CD14-positive monocyte (primary cell): ENCODE data around the gene GSTM3. TPM values are rescaled to one million over a fixed set of nuclear protein-coding genes. Genes with fewer than 3 reads are reported as not detected.

ENCODE experiments used
- DNase-seq, 3 donors: peaks; one replicate each; pipeline ENCODE4 v3.0.0-alpha.2; 2011 to 2022
- H2AFZ ChIP-seq: 2 replicates; pipeline ENCODE4 v1.6.0; 2012; ENCODE audit warnings: mild to moderate bottlenecking, low read depth, low read length, inconsistent platforms; ENCODE audit not compliant: insufficient read depth, poor library complexity, severe bottlenecking
- H3K27ac ChIP-seq, 2 donors: 1 replicate in 1 of 2; 2 replicates in 1 of 2; pipeline ENCODE4 v1.5.1; 2012 to 2013; ENCODE audit warnings: low read length in 2 of 2, control low read depth in 1 of 2, inconsistent platforms in 1 of 2, low read depth in 1 of 2, mild to moderate bottlenecking in 1 of 2
- H3K27me3 ChIP-seq, 2 donors: one replicate each; pipeline versions ENCODE4 v1.6.0 to v1.6.1; 2011 to 2013; ENCODE audit warnings: low read length in 2 of 2; ENCODE audit not compliant: control insufficient read depth in 2 of 2, insufficient read depth in 2 of 2
- H3K36me3 ChIP-seq, 2 donors: replicated peaks in 1 of 2; 1 replicate in 1 of 2; 2 replicates in 1 of 2; pipeline versions ENCODE4 v1.5.1 to v1.6.1; 2012 to 2013; ENCODE audit warnings: low read length in 2 of 2, control low read depth in 1 of 2, inconsistent platforms in 1 of 2, mild to moderate bottlenecking in 1 of 2; ENCODE audit not compliant: insufficient read depth in 2 of 2, control insufficient read depth in 1 of 2
- H3K4me1 ChIP-seq, 2 donors: 1 replicate in 1 of 2; 2 replicates in 1 of 2; pipeline versions ENCODE4 v1.5.1 to v1.6.1; 2012 to 2013; ENCODE audit warnings: low read length in 2 of 2, control low read depth in 1 of 2, inconsistent platforms in 1 of 2, mild to moderate bottlenecking in 1 of 2, moderate library complexity in 1 of 2; ENCODE audit not compliant: insufficient read depth in 2 of 2, control insufficient read depth in 1 of 2
- H3K4me2 ChIP-seq: replicated peaks from 2 replicates; pipeline ENCODE3; 2012; ENCODE audit warnings: low read length, moderate library complexity, mild to moderate bottlenecking; ENCODE audit not compliant: poor library complexity, severe bottlenecking; ENCODE audit errors: extremely low read depth
- H3K4me3 ChIP-seq, 3 experiments: fragments of 200-600 bp in 1 of 3; sonication (generic) in 1 of 3; replicated peaks in 1 of 3; 1 replicate in 2 of 3; 2 replicates in 1 of 3; pipeline ENCODE4 v1.5.1; 2011 to 2013; ENCODE audit warnings: low read length in 3 of 3, mild to moderate bottlenecking in 3 of 3, control low read depth in 2 of 3, low read depth in 2 of 3, inconsistent platforms in 1 of 3, moderate library complexity in 1 of 3
- H3K79me2 ChIP-seq: 2 replicates; pipeline ENCODE4 v1.6.0; 2012; ENCODE audit warnings: mild to moderate bottlenecking, control low read depth, inconsistent platforms, low read length, moderate library complexity; ENCODE audit not compliant: insufficient read depth
- H3K9ac ChIP-seq: 2 replicates; pipeline ENCODE4 v1.6.0; 2017; ENCODE audit warnings: low read length, mild to moderate bottlenecking; ENCODE audit not compliant: insufficient read depth, poor library complexity, severe bottlenecking
- H3K9me3 ChIP-seq, 2 donors: replicated peaks in 1 of 2; 1 replicate in 1 of 2; 2 replicates in 1 of 2; pipeline versions ENCODE4 v1.5.1 to v1.6.1; 2012 to 2013; ENCODE audit warnings: low read length in 2 of 2, control low read depth in 1 of 2; ENCODE audit not compliant: control insufficient read depth in 1 of 2, insufficient read depth in 1 of 2
- H4K20me1 ChIP-seq: 2 replicates; pipeline ENCODE4 v1.6.0; 2012; ENCODE audit warnings: mild to moderate bottlenecking, low read length, control low read depth, moderate library complexity; ENCODE audit not compliant: insufficient read depth
- H3K27ac Mint-ChIP-seq, 7 donors: one replicate each; pipeline ENCODE4 v1.8.0; 2020; ENCODE audit warnings: mild to moderate bottlenecking in 7 of 7, mixed read lengths in 7 of 7, moderate library complexity in 6 of 7, inconsistent platforms in 2 of 7
- H3K27me3 Mint-ChIP-seq, 3 donors: one replicate each; pipeline ENCODE4 v1.8.0; 2021 to 2022; ENCODE audit warnings: low read depth in 3 of 3, mild to moderate bottlenecking in 3 of 3, mixed read lengths in 3 of 3, moderate library complexity in 3 of 3, inconsistent platforms in 1 of 3
- H3K36me3 Mint-ChIP-seq, 2 donors: one replicate each; pipeline ENCODE4 v1.8.0; 2020; ENCODE audit warnings: mixed read lengths in 2 of 2, inconsistent platforms in 1 of 2, mild to moderate bottlenecking in 1 of 2
- H3K4me1 Mint-ChIP-seq: one replicate; pipeline ENCODE4 v1.8.0; 2020; ENCODE audit warnings: mild to moderate bottlenecking, mixed read lengths
- H3K4me3 Mint-ChIP-seq, 2 donors: one replicate each; pipeline ENCODE4 v1.8.0; 2020; ENCODE audit warnings: mild to moderate bottlenecking in 2 of 2, mixed read lengths in 2 of 2, moderate library complexity in 1 of 2
- H3K9me3 Mint-ChIP-seq, 7 donors: one replicate each; pipeline ENCODE4 v1.8.0; 2020 to 2022; ENCODE audit warnings: mixed read lengths in 7 of 7, mild to moderate bottlenecking in 6 of 7, moderate library complexity in 6 of 7, inconsistent platforms in 2 of 7
- WGBS: methylation state at CpG from one replicate; pipeline ENCODE4 v1.1.5; 2013; ENCODE audit warnings: missing lambda C conversion rate; ENCODE audit not compliant: insufficient coverage; 5-methylcytosine and 5-hydroxymethylcytosine counted together
- intact Hi-C, 2 donors: fragments of 100-400 bp; cut with micrococcal nuclease; formaldehyde crosslinking; loops; one replicate each; pipeline versions ENCODE4 v1.15.0 to v1.15.1; 2023
- polyA plus RNA-seq, 3 donors: library from polyadenylated mRNA; depleted of rRNA in 1 of 3; unstranded in 2 of 3; stranded (reverse) in 1 of 3; fragments of 300-500 nt in 2 of 3; fragments of >200 nt in 1 of 3; fragmentation: Illumina TruSeq in 2 of 3; gene quantifications; 1 replicate in 2 of 3; 2 replicates in 1 of 3; pipeline ENCODE4 v1.2.3, GENCODE V29; 2012 to 2021
- TF ChIP-seq, protein P1 (sequence below): fragments of 200-600 bp; IDR thresholded peaks from one replicate; pipeline ENCODE4 v1.8.0; 2022; ENCODE audit warnings: antibody characterized with exemption, mild to moderate bottlenecking

GSTM3 gene
- polyA plus RNA-seq, 3 donors, result 0.69 to 3.2 (median 2.8) TPM

DNA sequence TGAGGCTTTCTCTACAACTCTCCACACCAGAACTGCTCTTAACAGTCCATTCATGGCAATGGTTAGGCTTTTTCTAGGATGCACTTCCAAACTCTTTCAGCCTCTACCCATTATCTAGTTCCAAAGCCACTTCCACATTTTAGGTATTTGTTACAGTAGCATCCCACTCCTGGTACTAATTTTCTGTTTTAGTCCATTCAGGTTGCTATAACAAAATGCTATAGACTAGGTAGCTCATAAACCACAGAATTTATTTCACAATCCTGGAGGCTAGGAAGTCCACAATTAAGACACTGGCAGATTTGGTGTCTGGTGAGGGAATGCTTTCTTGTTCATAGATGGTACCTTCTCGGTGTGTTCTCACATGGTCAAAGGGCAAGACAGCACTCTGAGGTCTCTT is 40.1 kb upstream of the GSTM3 start:
- no peaks in the 10 kb centered on the region for H3K4me1 Mint-ChIP-seq
- no peak overlapping the region for H3K9ac ChIP-seq
- no peaks in the 10 kb centered on the region for H3K4me1 ChIP-seq
- H3K9me3 ChIP-seq, result no peaks in the 10 kb centered on the region
- H3K27me3 ChIP-seq, result no peaks in the 10 kb centered on the region
- no peaks in the 10 kb centered on the region for H4K20me1 ChIP-seq
- no peak overlapping the region for H3K4me3 ChIP-seq
- no peaks in the 10 kb centered on the region for H3K36me3 Mint-ChIP-seq
- TF ChIP-seq, protein P1, sequence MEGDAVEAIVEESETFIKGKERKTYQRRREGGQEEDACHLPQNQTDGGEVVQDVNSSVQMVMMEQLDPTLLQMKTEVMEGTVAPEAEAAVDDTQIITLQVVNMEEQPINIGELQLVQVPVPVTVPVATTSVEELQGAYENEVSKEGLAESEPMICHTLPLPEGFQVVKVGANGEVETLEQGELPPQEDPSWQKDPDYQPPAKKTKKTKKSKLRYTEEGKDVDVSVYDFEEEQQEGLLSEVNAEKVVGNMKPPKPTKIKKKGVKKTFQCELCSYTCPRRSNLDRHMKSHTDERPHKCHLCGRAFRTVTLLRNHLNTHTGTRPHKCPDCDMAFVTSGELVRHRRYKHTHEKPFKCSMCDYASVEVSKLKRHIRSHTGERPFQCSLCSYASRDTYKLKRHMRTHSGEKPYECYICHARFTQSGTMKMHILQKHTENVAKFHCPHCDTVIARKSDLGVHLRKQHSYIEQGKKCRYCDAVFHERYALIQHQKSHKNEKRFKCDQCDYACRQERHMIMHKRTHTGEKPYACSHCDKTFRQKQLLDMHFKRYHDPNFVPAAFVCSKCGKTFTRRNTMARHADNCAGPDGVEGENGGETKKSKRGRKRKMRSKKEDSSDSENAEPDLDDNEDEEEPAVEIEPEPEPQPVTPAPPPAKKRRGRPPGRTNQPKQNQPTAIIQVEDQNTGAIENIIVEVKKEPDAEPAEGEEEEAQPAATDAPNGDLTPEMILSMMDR, result no peak
- H3K79me2 ChIP-seq, result no peaks in the 10 kb centered on the region
- intact Hi-C loops, result loop anchor here in 1 of 2 donors (5.0 kb wide), 1 partner anchor 339 kb away; no protein-coding TSS in a partner anchor
- H3K9me3 Mint-ChIP-seq, result peaks cover 0 to 8% (median 0%) of the 10 kb centered on the region in 7 donors
- no peak overlapping the region for H2AFZ ChIP-seq
- no peak overlapping the region for H3K27ac Mint-ChIP-seq
- no peak for DNase-seq
- no peak overlapping the region for H3K4me3 Mint-ChIP-seq
- no peak overlapping the region for H3K4me2 ChIP-seq
- peaks cover 0 to 4% (median under 1%) of the 10 kb centered on the region in 3 donors for H3K27me3 Mint-ChIP-seq
- no CpG with 5 or more reads among the region's 1 CpG for WGBS
- H3K36me3 ChIP-seq, result no peaks in the 10 kb centered on the region
- no peak overlapping the region for H3K27ac ChIP-seq

DNA sequence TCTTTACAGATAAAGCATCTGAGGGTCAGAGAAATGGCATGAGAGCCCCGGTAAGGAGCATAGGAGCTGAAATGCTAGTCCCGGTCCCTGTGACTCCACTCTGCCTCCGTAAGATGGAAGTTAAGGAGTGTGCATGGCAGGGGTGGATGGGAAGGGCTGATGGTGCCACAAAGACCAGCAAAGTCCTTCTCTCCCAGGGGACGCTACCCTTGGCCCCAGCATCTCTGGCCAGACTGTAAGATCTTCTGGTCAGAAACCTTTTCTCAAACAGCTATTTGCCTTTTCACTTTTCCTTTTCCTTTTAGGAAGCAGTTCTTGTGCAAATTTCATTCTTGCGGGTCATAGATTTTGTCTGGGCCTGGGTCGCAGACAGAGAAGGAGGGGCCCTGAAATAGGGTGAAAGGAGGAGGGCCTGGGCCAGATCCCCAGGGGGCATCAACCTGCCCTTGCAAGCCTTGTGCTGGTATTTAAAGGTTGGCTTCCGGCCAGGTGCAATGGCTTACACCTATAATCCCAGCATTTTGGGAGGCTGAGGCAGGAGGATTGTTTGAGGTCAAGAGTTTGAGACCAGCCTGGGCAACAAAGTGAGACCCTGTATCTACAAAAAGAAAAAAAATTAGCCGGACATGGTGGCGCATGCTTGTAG is 37.3 kb upstream of the GSTM3 start:
- Histone ChIP-seq H2AFZ (no peak overlapping the region), H3K36me3 (no peaks in the 10 kb centered on the region)
- DNase-seq, result no peak

More for the DNA sequence above, 37.3 kb upstream of the GSTM3 start:
- intact Hi-C loops, result loop anchor here (2.0 to 5.0 kb wide), 3 partner anchors 44 to 233 kb away; no protein-coding TSS in a partner anchor
- H3K9me3 Mint-ChIP-seq, result peaks cover 0 to 8% (median 0%) of the 10 kb centered on the region in 7 donors
- H3K36me3 Mint-ChIP-seq, result no peaks in the 10 kb centered on the region
- TF ChIP-seq, protein P1, result no peak
- H3K27ac Mint-ChIP-seq, result no peak overlapping the region
- no peak overlapping the region for H3K4me2 ChIP-seq
- WGBS, result no CpG with 5 or more reads among the region's 9 CpGs
- H3K27me3 Mint-ChIP-seq, result peaks cover 0 to 13% (median 3%) of the 10 kb centered on the region in 3 donors
- no peak overlapping the region for H3K27ac ChIP-seq
- no peaks in the 10 kb centered on the region for H3K27me3 ChIP-seq
- H4K20me1 ChIP-seq, result no peaks in the 10 kb centered on the region
- no peak overlapping the region for H3K4me3 Mint-ChIP-seq
- H3K4me1 Mint-ChIP-seq, result peaks cover 4% of the 10 kb centered on the region
- no peaks in the 10 kb centered on the region for H3K9me3 ChIP-seq
- no peaks in the 10 kb centered on the region for H3K4me1 ChIP-seq
- no peak overlapping the region for H3K4me3 ChIP-seq
- no peaks in the 10 kb centered on the region for H3K79me2 ChIP-seq
- no peak overlapping the region for H3K9ac ChIP-seq
